Transverse colon (tissue), 3 donors: Measurements from ENCODE around the gene TNP2.

Source experiments
- CTCF ChIP-seq, 5 experiments: fragments of 200-600 bp in 3 of 5; fragments of 450-650 bp in 2 of 5; sonication (generic) in 3 of 5; IDR thresholded peaks; 1 replicate in 2 of 5; 2 replicates in 3 of 5; pipeline ENCODE4 v1.5.1; 2016 to 2017; ENCODE audit warnings: antibody characterized with exemption in 5 of 5, inconsistent platforms in 3 of 5, mild to moderate bottlenecking in 2 of 5, moderate library complexity in 1 of 5
- POLR2A ChIP-seq: fragments of 450-650 bp; IDR thresholded peaks from one replicate; pipeline ENCODE4 v1.6.1; 2016; ENCODE audit warnings: antibody characterized with exemption, mild to moderate bottlenecking, moderate library complexity

- no peak for TF ChIP-seq POLR2A
- no peak for TF ChIP-seq CTCF (IDR thresholded peaks at IDR 0.05)
Measured at GRCh38 chr16:11314309-11314894, 45.3 kb upstream of the TNP2 start.
